BJ (cell line): Measurements from ENCODE around the gene ALG5. TPM values are rescaled to one million over a fixed set of nuclear protein-coding genes. Genes with fewer than 3 reads are reported as not detected.
A peak's percentile ranks its signal among the peaks of the same experiment; 100 is the strongest.

Experiments
- CTCF ChIA-PET: fragments of 350-600 bp; formaldehyde crosslinking; extraction: SDS; loops from one replicate; lab custom pipeline; 2021; ENCODE audit warnings: antibody characterized with exemption, inconsistent platforms; lab: Yijun Ruan, JAX
- POLR2A ChIA-PET: fragments of 300-600 bp; sonication (Branson Sonifier 250); formaldehyde crosslinking; extraction: SDS; loops from one replicate; lab custom pipeline; 2021; ENCODE audit warnings: antibody characterized with exemption; lab: Charles Lee
- DNase-seq: peaks from one replicate; pipeline ENCODE4 v3.0.0-alpha.2; 2011; ENCODE audit warnings: low read depth
- H3K27me3 ChIP-seq: 2 replicates; pipeline ENCODE4 v1.6.0; 2011; ENCODE audit warnings: low read length; ENCODE audit not compliant: control insufficient read depth, insufficient read depth
- H3K36me3 ChIP-seq: 2 replicates; pipeline ENCODE4 v1.5.1; 2011; ENCODE audit warnings: low read length; ENCODE audit not compliant: control insufficient read depth, insufficient read depth
- H3K4me3 ChIP-seq: 2 replicates; pipeline ENCODE4 v1.5.1; 2011; ENCODE audit warnings: low read depth, mild to moderate bottlenecking, control low read depth, low read length
- CTCF ChIP-seq: IDR thresholded peaks from 2 replicates; pipeline ENCODE4 v1.5.1; 2011; ENCODE audit warnings: low read depth, mild to moderate bottlenecking, control low read depth, inconsistent platforms, low read length, moderate library complexity; ENCODE audit not compliant: insufficient read depth
- polyA plus RNA-seq: library from polyadenylated mRNA; depleted of rRNA; stranded (reverse); fragments of >200 nt; gene quantifications from 2 replicates; pipeline ENCODE4 v1.2.3, GENCODE V29; 2011

The ALG5 gene
- polyA plus RNA-seq, 1 experiment, result 22.6 TPM

DNA sequence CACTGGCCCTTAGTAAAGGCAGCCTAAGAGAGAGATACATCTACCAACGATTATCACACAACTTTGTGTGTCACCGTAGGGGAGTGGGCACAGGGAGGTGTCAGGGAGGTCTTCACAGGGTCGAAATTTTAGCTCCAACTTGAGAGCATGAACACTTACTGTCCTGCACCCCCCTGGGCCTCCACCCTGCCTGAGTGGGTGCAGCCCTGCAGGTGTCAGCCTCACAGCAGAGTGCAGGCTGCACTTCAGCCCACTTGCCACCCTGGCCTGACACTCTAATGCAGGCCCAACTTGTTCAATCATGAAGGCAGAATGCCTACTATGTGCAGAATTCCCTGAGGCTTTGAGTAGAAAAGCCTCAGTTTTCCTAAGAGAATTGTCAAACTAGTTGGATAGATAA, 75.1 kb downstream of the ALG5 start:
- CTCF ChIA-PET, result no interaction called here

DNA sequence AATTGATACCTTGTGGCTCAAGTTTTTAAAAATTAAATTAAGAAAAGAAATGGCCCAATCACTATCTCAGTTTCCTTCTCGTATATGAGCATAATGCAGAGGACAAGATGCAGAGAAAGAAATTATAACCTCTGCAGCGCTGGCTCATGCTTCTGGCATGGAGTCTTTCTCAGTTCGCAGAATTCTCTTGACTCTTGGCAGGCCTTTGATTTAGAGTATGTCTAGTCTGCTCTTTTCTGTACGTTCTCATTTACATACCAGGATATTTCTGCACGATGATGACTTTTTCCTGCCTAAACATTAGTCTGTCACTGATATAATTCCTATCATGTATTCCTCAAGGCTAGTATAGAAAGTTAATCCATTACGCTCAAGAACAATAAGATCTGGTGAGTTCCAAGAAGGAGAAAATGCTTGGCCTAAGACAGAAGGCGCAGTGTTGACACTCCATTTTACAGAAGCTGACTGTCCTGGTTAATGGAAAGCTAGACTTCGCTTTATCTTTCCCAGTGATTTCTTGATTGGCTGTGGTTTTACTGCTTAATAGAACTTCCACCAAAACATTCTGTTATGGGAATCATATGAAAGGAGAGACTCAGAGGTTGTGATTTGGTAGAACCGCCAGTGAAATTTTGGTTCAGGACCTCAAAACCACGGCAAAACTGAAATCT, 77.4 kb downstream of the ALG5 start:
- no peaks in the 10 kb centered on the region for H3K27me3 ChIP-seq
- no peaks in the 10 kb centered on the region for H3K36me3 ChIP-seq
- ChIA-PET CTCF (no interaction called here), POLR2A (no interaction called here)
- no peak for DNase-seq
- no peak overlapping the region for H3K4me3 ChIP-seq
- no peak for TF ChIP-seq CTCF

More for the DNA sequence above, 75.1 kb downstream of the ALG5 start:
- POLR2A ChIA-PET, result no interaction called here
- Histone ChIP-seq H3K4me3 (no peak overlapping the region), H3K27me3 (no peaks in the 10 kb centered on the region), H3K36me3 (no peaks in the 10 kb centered on the region)
- DNase-seq, result no peak
- no peak for TF ChIP-seq CTCF

GRCh38 chr13:36920616-36921185, 78.4 kb downstream of the ALG5 start:
- Histone ChIP-seq H3K27me3 (no peaks in the 10 kb centered on the region), H3K36me3 (no peaks in the 10 kb centered on the region), H3K4me3 (peak overlapping the region; percentile 77)
- no peak for DNase-seq
- no peak for TF ChIP-seq CTCF
- CTCF ChIA-PET, result no interaction called here
- POLR2A ChIA-PET, result no interaction called here

GRCh38 chr13:36919833-36920615, 79.1 kb downstream of the ALG5 start, which contains the start of gene SMAD9:
TSS of gene SMAD9 (minus strand) at chr13:36920238. CDS start at chr13:36879689, 40,549 bp downstream.
- Histone ChIP-seq H3K36me3 (no peaks in the 10 kb centered on the region), H3K27me3 (no peaks in the 10 kb centered on the region), H3K4me3 (peak within 1 kb of the TSS; percentile 77)
- POLR2A ChIA-PET, result no interaction called here
- TF ChIP-seq CTCF, result no peak
- DNase-seq, result no peak
- CTCF ChIA-PET, result no interaction called here

- TF ChIP-seq CTCF, result no peak
- POLR2A ChIA-PET, result no interaction called here
- CTCF ChIA-PET, result no interaction called here
- DNase-seq, result no peak
- Histone ChIP-seq H3K27me3 (no peaks in the 10 kb centered on the region), H3K4me3 (peak overlapping the region; percentile 77), H3K36me3 (no peaks in the 10 kb centered on the region)
Observed at GRCh38 chr13:36919171-36919832, 79.8 kb downstream of the ALG5 start.
